GM18520 (cell line): ENCODE measurements around the gene NADSYN1.

Source experiments
- ATAC-seq: cut with Tn5 transposase; IDR thresholded peaks from one replicate; pipeline ENCODE4 v1.9.1; 2021; ENCODE audit not compliant: unreplicated experiment

The NADSYN1 gene

GRCh38 chr11:71449596-71449995 is 3.4 kb upstream of the NADSYN1 start:
- no peak for ATAC-seq

GRCh38 chr11:71450507-71450906 is 2.5 kb upstream of the NADSYN1 start:
- ATAC-seq: no peak

DNA sequence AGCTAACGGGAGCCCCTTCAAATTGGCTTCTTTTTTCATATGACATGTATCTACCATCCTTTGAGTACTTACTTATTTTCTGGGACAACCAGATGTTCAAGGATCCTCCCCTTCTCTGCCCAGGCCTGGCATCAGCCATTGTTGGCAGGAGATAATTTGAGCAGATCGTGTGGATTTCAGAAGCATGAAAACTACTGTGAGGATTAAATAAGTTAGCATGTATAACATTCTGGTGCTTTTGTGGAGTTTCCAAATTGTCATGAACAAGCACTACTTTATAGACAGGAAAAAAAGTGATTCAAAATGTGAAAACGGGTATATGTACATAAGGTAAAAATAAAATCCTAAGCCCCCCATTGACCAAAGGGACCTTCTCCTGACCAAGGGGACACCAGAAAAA is 2.1 kb upstream of the NADSYN1 start:
- no peak for ATAC-seq

- ATAC-seq: no peak
Observed at GRCh38 chr11:71451596-71452198, 1.3 kb upstream of the NADSYN1 start.

GRCh38 chr11:71452199-71453036 is 585 bp upstream of the NADSYN1 start:
- no peak for ATAC-seq

DNA sequence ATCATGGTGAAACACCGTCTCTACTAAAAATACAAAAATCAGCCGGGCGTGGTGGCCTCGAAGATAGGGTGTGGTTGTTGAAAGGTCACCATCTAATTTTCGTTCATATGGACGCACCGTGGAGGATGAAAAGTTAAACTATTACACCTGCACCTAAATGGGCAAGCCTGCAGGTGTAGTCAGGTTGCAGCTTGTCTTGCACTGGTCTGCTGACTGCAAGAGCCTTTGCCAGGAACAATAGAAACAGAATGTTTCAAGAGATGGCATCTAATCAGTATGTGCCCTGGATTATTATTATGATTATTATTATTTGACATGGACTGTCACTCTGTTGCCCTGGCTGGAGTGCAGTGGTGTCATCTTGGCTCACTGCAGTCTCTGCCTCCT is 908 bp downstream of the NADSYN1 start:
- ATAC-seq: no peak

GRCh38 chr11:71454470-71455113 is 1.6 kb downstream of the NADSYN1 start:
- no peak for ATAC-seq

DNA sequence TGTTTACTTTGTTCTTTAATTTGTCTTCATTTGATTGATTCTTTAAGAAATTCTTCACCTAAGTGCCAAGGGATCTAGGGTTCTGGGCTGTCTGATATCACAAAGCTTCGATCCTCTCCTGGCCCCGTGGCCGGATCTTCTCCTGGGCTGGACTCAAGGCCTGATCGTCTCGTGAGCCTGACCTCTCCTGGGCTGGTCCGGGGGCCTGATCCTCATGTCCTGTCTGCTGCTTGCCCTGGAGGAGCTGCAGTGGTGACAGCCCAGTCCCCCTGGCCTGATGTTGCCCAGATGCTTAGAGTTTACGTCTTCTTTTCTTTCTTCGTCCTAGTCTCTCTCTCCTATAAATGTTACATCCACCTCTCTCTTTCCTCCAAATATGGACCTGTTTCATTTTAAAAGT is 3.3 kb downstream of the NADSYN1 start:
- ATAC-seq: no peak

GRCh38 chr11:71456831-71457230 is 3.8 kb downstream of the NADSYN1 start:
- ATAC-seq: no peak

- ATAC-seq: no peak
Observed at GRCh38 chr11:71458146-71459070, 5.4 kb downstream of the NADSYN1 start.

GRCh38 chr11:71459076-71459766 is 6.2 kb downstream of the NADSYN1 start:
- no peak for ATAC-seq

GRCh38 chr11:71459767-71460320 is 6.8 kb downstream of the NADSYN1 start:
- ATAC-seq: no peak

GRCh38 chr11:71461696-71462095 is 8.7 kb downstream of the NADSYN1 start:
- no peak for ATAC-seq

DNA sequence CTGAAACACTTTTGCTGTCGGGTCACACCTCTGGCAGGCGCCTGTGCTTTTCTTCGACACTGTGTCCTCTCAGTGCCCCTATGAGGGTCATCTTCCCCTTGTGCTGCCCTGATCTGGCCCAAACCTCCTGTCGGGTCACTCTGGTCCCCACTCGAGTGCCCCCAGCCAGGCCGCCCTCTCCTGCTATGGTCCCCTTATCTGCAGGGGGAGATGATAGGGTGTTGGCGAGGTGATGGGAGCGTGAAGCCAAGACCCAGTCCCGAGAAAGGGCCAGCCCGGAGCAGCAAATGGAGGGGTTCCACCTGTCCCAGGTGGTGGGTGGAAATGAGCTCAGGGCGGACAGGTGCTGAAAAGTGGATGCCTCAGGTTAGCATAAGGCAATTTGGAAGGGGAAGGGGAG is 9.7 kb downstream of the NADSYN1 start:
- no peak for ATAC-seq

- no peak for ATAC-seq
Observed at GRCh38 chr11:71463331-71464211, 10.6 kb downstream of the NADSYN1 start.

DNA sequence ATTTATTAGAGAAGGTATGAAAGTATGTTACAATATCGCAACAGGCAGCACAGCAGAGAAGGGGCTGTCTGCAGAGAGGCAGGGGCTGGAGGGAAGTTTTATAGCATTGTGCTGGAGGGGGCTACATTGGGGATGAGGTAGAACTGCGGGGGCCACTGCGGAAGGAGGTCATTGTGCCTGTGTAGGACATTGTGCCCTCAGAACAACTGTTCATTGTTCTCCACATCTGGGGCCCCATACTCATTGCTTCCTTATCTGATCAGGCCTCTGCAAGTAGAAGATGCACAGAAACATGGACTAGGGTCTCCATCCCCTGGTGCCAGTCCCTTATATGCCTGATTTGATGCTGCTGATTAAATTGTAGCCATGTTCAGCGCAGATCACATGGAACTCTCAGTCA is 12.1 kb downstream of the NADSYN1 start:
- ATAC-seq: no peak

DNA sequence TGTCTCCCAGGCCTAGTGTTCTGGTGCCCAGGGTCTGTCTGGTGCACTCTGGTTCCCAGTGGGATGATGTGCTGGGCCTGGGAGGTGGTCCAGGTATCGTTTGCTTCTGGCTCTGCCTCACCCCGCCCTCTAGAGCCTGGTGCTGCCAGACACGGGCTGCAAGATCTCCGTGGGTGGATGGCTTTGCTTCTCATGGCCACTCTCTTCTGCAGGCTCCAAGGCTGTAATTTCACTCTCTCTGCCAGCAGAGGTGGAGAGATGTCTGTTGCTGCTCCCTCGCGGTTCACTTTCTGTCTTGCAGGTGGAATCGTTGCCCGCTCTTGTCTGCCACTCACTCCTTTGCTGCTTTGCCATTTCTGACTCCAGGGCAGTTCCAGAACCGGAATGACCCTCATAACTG is 13.4 kb downstream of the NADSYN1 start:
- ATAC-seq: no peak

- no peak for ATAC-seq
Observed at GRCh38 chr11:71467164-71467563, 14.2 kb downstream of the NADSYN1 start.

- ATAC-seq: no peak
Observed at GRCh38 chr11:71470946-71471345, 17.9 kb downstream of the NADSYN1 start.
